GM12878 (cell line): Measurements from ENCODE around the gene TRABD2B. TPM values are rescaled to one million over a fixed set of nuclear protein-coding genes. Genes with fewer than 3 reads are reported as not detected.

Experiments used
- ATAC-seq: fragments of 200-7000 bp; cut with Tn5 transposase; 3 replicates; pipeline ENCODE4 v1.9.1; 2020; ENCODE audit warnings: mild to moderate bottlenecking, moderate library complexity
- BruUV-seq: library from RNA; stranded (reverse); fragments of 400-500 nt; replicated peaks from 2 replicates; lab custom pipeline; 2021; lab: Mats Ljungman, UMichigan
- CTCF ChIA-PET: fragments of 300-600 bp; sonication (Branson Sonifier 250); formaldehyde crosslinking; extraction: SDS; loops from one replicate; lab custom pipeline; 2021; ENCODE audit warnings: inconsistent platforms; lab: Yijun Ruan, JAX
- POLR2A ChIA-PET: fragments of 350-600 bp; formaldehyde crosslinking; extraction: SDS; loops from one replicate; lab custom pipeline; 2021; ENCODE audit warnings: inconsistent platforms; lab: Charles Lee
- RAD21 ChIA-PET: fragments of 300-600 bp; sonication (Branson Sonifier 250); formaldehyde crosslinking; loops from one replicate; lab custom pipeline; 2023; ENCODE audit warnings: antibody characterized with exemption; ENCODE audit not compliant: unreplicated experiment; lab: Charles Lee
- SMC1A ChIA-PET: fragments of 300-600 bp; sonication (Branson Sonifier 250); formaldehyde crosslinking; loops from one replicate; lab custom pipeline; 2023; ENCODE audit not compliant: unreplicated experiment, uncharacterized antibody; lab: Charles Lee
- DNase-seq: peaks from one replicate; pipeline ENCODE4 v3.0.0-alpha.2; 2011; ENCODE audit warnings: low read depth, low spot score
- FAIRE-seq: peaks from 3 replicates; lab custom pipeline; 2011; peaks lifted over from hg19 to GRCh38; lab: Jason Lieb, UNC
- H2AFZ ChIP-seq: 2 replicates; pipeline ENCODE4 v1.6.0; 2011; ENCODE audit warnings: low read depth, low read length, control low read depth; ENCODE audit not compliant: control insufficient read depth
- H3K27ac ChIP-seq: 2 replicates; pipeline ENCODE4 v1.5.1; 2011; ENCODE audit warnings: control low read depth; ENCODE audit not compliant: control insufficient read depth, insufficient read depth
- H3K27me3 ChIP-seq, 2 experiments: replicated peaks in 1 of 2; 2 replicates each; pipeline versions ENCODE4 v1.6.0 to v1.6.1; 2011; ENCODE audit warnings: low read length in 1 of 2; ENCODE audit not compliant: control insufficient read depth in 2 of 2, insufficient read depth in 2 of 2
- H3K36me3 ChIP-seq, 2 experiments: 2 replicates each; pipeline ENCODE4 v1.5.1; 2011; ENCODE audit warnings: low read length in 1 of 2; ENCODE audit not compliant: control insufficient read depth in 2 of 2, insufficient read depth in 2 of 2
- H3K4me1 ChIP-seq: 2 replicates; pipeline ENCODE4 v1.6.1; 2011; ENCODE audit warnings: mild to moderate bottlenecking, low read length, moderate library complexity, mixed read lengths; ENCODE audit not compliant: control insufficient read depth, insufficient read depth
- H3K4me2 ChIP-seq: 2 replicates; pipeline ENCODE4 v1.6.0; 2011; ENCODE audit warnings: control low read depth; ENCODE audit not compliant: control insufficient read depth, insufficient read depth
- H3K4me3 ChIP-seq: fragments of 200-600 bp; sonication (generic); 2 replicates; pipeline ENCODE4 v1.5.1; 2016
- H3K79me2 ChIP-seq: 2 replicates; pipeline ENCODE4 v1.6.0; 2011; ENCODE audit warnings: low read length; ENCODE audit not compliant: control insufficient read depth, insufficient read depth
- H3K9ac ChIP-seq: 2 replicates; pipeline ENCODE4 v1.8.0; 2011; ENCODE audit warnings: low read length, control low read depth, mixed read lengths; ENCODE audit not compliant: control insufficient read depth, insufficient read depth
- H3K9me3 ChIP-seq: replicated peaks from 3 replicates; pipeline ENCODE4 v1.5.1; 2011; ENCODE audit warnings: mild to moderate bottlenecking, low read length; ENCODE audit not compliant: control insufficient read depth, insufficient read depth
- H4K20me1 ChIP-seq: 2 replicates; pipeline ENCODE4 v1.6.0; 2011; ENCODE audit not compliant: control insufficient read depth, insufficient read depth
- E2F4 ChIP-seq: IDR thresholded peaks from 2 replicates; pipeline ENCODE4 v1.6.1; 2012; ENCODE audit warnings: low read depth, low read length, improper control_type of control experiment
- ELK1 ChIP-seq: IDR thresholded peaks from 2 replicates; pipeline ENCODE4 v1.6.1; 2012; ENCODE audit warnings: low read depth, low read length, improper control_type of control experiment
- HSF1 ChIP-seq: fragments of 150-350 bp; IDR thresholded peaks from 2 replicates; pipeline ENCODE4 v1.6.1; 2014; ENCODE audit warnings: mild to moderate bottlenecking, low read depth, low read length
- MTA2 ChIP-seq: fragments of 450-650 bp; IDR thresholded peaks from 2 replicates; pipeline ENCODE4 v1.6.1; 2016; ENCODE audit warnings: low read depth, mild to moderate bottlenecking, moderate library complexity
- MYB ChIP-seq: fragments of 150-350 bp; IDR thresholded peaks from 2 replicates; pipeline ENCODE4 v1.6.1; 2014; ENCODE audit warnings: mild to moderate bottlenecking, low read depth, low read length, borderline replicate concordance
- NFIC ChIP-seq: IDR thresholded peaks from 2 replicates; pipeline ENCODE4 v1.6.1; 2012; ENCODE audit warnings: low read depth, mild to moderate bottlenecking, inconsistent platforms, low read length, moderate library complexity
- TCF3 ChIP-seq: IDR thresholded peaks from 2 replicates; pipeline ENCODE4 v1.6.1; 2012; ENCODE audit warnings: low read depth, mild to moderate bottlenecking, low read length, borderline replicate concordance; ENCODE audit not compliant: insufficient read depth
- WGBS: methylation state at CpG from one replicate; pipeline ENCODE4 v1.1.6; 2016; ENCODE audit warnings: low lambda C conversion rate; ENCODE audit not compliant: insufficient replicate concordance, insufficient coverage; ENCODE audit errors: missing lambda C conversion rate; 5-methylcytosine and 5-hydroxymethylcytosine counted together
- in situ Hi-C: fragments of 300-500 bp; cut with MboI; formaldehyde crosslinking; loops from 9 replicates; pipeline ENCODE4 v1.14.3; 2018; ENCODE audit warnings: mixed read lengths
- intact Hi-C: fragments of 100-400 bp; cut with micrococcal nuclease; formaldehyde crosslinking; loops from one replicate; pipeline ENCODE4 v1.14.2; 2022; ENCODE audit not compliant: unreplicated experiment
- polyA plus RNA-seq, 11 experiments: library from polyadenylated mRNA; depleted of rRNA in 4 of 11; unstranded in 6 of 11; stranded (reverse) in 5 of 11; fragments of >200 nt; fragmentation: Nextera tagmentation in 4 of 11; fragmentation: Illumina TruSeq in 1 of 11; extraction: Ambion mirVana in 4 of 11; extraction: Trizol in 1 of 11; gene quantifications; 1 replicate in 1 of 11; 2 replicates in 10 of 11; pipeline versions ENCODE4 v1.2.1 to v1.2.3, GENCODE V29; 2011 to 2016; ENCODE audit warnings: inconsistent platforms in 2 of 11, missing spikeins in 2 of 11, low read depth in 1 of 11
- total RNA-seq, 4 experiments: library from RNA; depleted of rRNA in 3 of 4; stranded (reverse); fragments of >200 nt in 3 of 4; fragmentation: Illumina TruSeq in 1 of 4; extraction: Trizol in 1 of 4; gene quantifications; 2 replicates each; pipeline versions ENCODE4 v1.2.1 to v1.2.3, GENCODE V29; 2013 to 2021

Gene TRABD2B
- total and polyA plus RNA-seq, 10 of the 15 experiments (the other 5 are each of a cell fraction or from before 2014, with no cell fraction given) = not detected

- Histone ChIP-seq H2AFZ (no peak overlapping the region), H3K9me3 (no peaks in the 10 kb centered on the region), H3K36me3 (no peaks in the 10 kb centered on the region), H3K79me2 (no peaks in the 10 kb centered on the region), H3K4me3 (no peak overlapping the region), H3K9ac (no peak overlapping the region), H3K27ac (no peak overlapping the region), H3K4me1 (no peaks in the 10 kb centered on the region), H4K20me1 (no peaks in the 10 kb centered on the region), H3K4me2 (no peak overlapping the region), H3K27me3 (no peaks in the 10 kb centered on the region; a peak in 1 of 4 replicates)
- SMC1A ChIA-PET = no interaction called here
- RAD21 ChIA-PET = no interaction called here
- CTCF ChIA-PET = interaction anchor here (0.9 to 2.6 kb wide), 7 partner anchors 11 to 322 kb away, joined by 3 to 8 read pairs (median 3); partner anchors contain the start of gene FOXD2
- in situ Hi-C loops (no loop called here), intact Hi-C loops (no loop called here)
- POLR2A ChIA-PET = no interaction called here
- no peak for TF ChIP-seq MTA2
- TF ChIP-seq MYB = no peak
- TF ChIP-seq HSF1 = no peak
- no peak for TF ChIP-seq ELK1
- no peak for TF ChIP-seq NFIC
- no peak for TF ChIP-seq TCF3
- no peak for TF ChIP-seq E2F4
- ATAC-seq (no peak), DNase-seq (no peak), FAIRE-seq (no peak)
- 31% methylated on average over 6 of the region's 6 CpGs for WGBS
- BruUV-seq = no TSS peak
These were observed 243.0 kb downstream of the TRABD2B start for GRCh38 chr1:47754221-47754620.
